HUES6 (cell line): ENCODE data around the gene EFCAB6.

Source experiments
- H3K27ac ChIP-seq: 2 replicates; pipeline ENCODE4 v1.7.0; 2013; ENCODE audit warnings: low read depth, mild to moderate bottlenecking, low read length, inconsistent platforms
- H3K27me3 ChIP-seq: 2 replicates; pipeline ENCODE4 v1.6.1; 2013; ENCODE audit warnings: low read length; ENCODE audit not compliant: control insufficient read depth, insufficient read depth
- H3K36me3 ChIP-seq: 2 replicates; pipeline ENCODE4 v1.6.1; 2013; ENCODE audit warnings: low read length; ENCODE audit not compliant: control insufficient read depth, insufficient read depth
- H3K4me1 ChIP-seq: 2 replicates; pipeline ENCODE4 v1.6.1; 2013; ENCODE audit warnings: low read length; ENCODE audit not compliant: control insufficient read depth, insufficient read depth
- H3K4me3 ChIP-seq: 2 replicates; pipeline ENCODE4 v1.5.1; 2013; ENCODE audit warnings: low read depth, low read length
- H3K9ac ChIP-seq: one replicate; pipeline ENCODE4 v1.6.1; 2013; ENCODE audit warnings: mild to moderate bottlenecking, low read length
- H3K9me3 ChIP-seq: 2 replicates; pipeline ENCODE4 v1.6.1; 2013; ENCODE audit warnings: low read depth, low read length; ENCODE audit not compliant: control insufficient read depth, insufficient read depth

The EFCAB6 gene

GRCh38 chr22:43828725-43828997 lies 16.6 kb upstream of the EFCAB6 start:
- H3K4me1 ChIP-seq, result peaks cover 31% of the 10 kb centered on the region
- H3K9ac ChIP-seq, result no peak overlapping the region
- H3K9me3 ChIP-seq, result no peaks in the 10 kb centered on the region
- H3K36me3 ChIP-seq, result peaks cover 34% of the 10 kb centered on the region
- no peak overlapping the region for H3K4me3 ChIP-seq
- H3K27ac ChIP-seq, result no peak overlapping the region
- no peaks in the 10 kb centered on the region for H3K27me3 ChIP-seq

GRCh38 chr22:43827926-43828724 lies 16.0 kb upstream of the EFCAB6 start:
- peaks cover 31% of the 10 kb centered on the region for H3K36me3 ChIP-seq
- H3K4me1 ChIP-seq, result peaks cover 36% of the 10 kb centered on the region
- H3K9me3 ChIP-seq, result no peaks in the 10 kb centered on the region
- H3K9ac ChIP-seq, result no peak overlapping the region
- no peaks in the 10 kb centered on the region for H3K27me3 ChIP-seq
- H3K4me3 ChIP-seq, result no peak overlapping the region
- H3K27ac ChIP-seq, result no peak overlapping the region

GRCh38 chr22:43827003-43827735 lies 15.1 kb upstream of the EFCAB6 start:
- Histone ChIP-seq H3K4me1 (peaks cover 46% of the 10 kb centered on the region), H3K9ac (no peak overlapping the region), H3K36me3 (peaks cover 29% of the 10 kb centered on the region), H3K4me3 (no peak overlapping the region), H3K27me3 (no peaks in the 10 kb centered on the region), H3K9me3 (no peaks in the 10 kb centered on the region), H3K27ac (no peak overlapping the region)

GRCh38 chr22:43826142-43827002 lies 14.3 kb upstream of the EFCAB6 start:
- no peak overlapping the region for H3K9ac ChIP-seq
- peaks cover 21% of the 10 kb centered on the region for H3K36me3 ChIP-seq
- peaks cover 49% of the 10 kb centered on the region for H3K4me1 ChIP-seq
- no peaks in the 10 kb centered on the region for H3K9me3 ChIP-seq
- H3K4me3 ChIP-seq, result no peak overlapping the region
- no peak overlapping the region for H3K27ac ChIP-seq
- H3K27me3 ChIP-seq, result no peaks in the 10 kb centered on the region

- Histone ChIP-seq H3K4me1 (peaks cover 55% of the 10 kb centered on the region), H3K36me3 (peaks cover 15% of the 10 kb centered on the region), H3K4me3 (no peak overlapping the region), H3K9ac (no peak overlapping the region), H3K27me3 (no peaks in the 10 kb centered on the region), H3K27ac (no peak overlapping the region), H3K9me3 (no peaks in the 10 kb centered on the region)
Observed at GRCh38 chr22:43825651-43826050, 13.5 kb upstream of the EFCAB6 start.

GRCh38 chr22:43824724-43825420 lies 12.8 kb upstream of the EFCAB6 start:
- Histone ChIP-seq H3K27ac (no peak overlapping the region), H3K4me1 (peaks cover 58% of the 10 kb centered on the region), H3K9me3 (no peaks in the 10 kb centered on the region), H3K27me3 (no peaks in the 10 kb centered on the region), H3K9ac (no peak overlapping the region), H3K36me3 (peaks cover 7% of the 10 kb centered on the region; the same call in 1 of the 2 replicates), H3K4me3 (no peak overlapping the region)

GRCh38 chr22:43823911-43824665 lies 12.0 kb upstream of the EFCAB6 start:
- Histone ChIP-seq H3K9ac (no peak overlapping the region), H3K36me3 (peaks cover 6% of the 10 kb centered on the region; the same call in 1 of the 2 replicates), H3K4me1 (peaks cover 54% of the 10 kb centered on the region), H3K9me3 (no peaks in the 10 kb centered on the region), H3K27ac (no peak overlapping the region), H3K4me3 (no peak overlapping the region), H3K27me3 (no peaks in the 10 kb centered on the region)

GRCh38 chr22:43823353-43823908 lies 11.3 kb upstream of the EFCAB6 start:
- Histone ChIP-seq H3K9ac (peak overlapping the region; percentile 40), H3K4me3 (no peak overlapping the region), H3K27me3 (no peaks in the 10 kb centered on the region), H3K36me3 (peaks cover 6% of the 10 kb centered on the region; the same call in 1 of the 2 replicates), H3K9me3 (no peaks in the 10 kb centered on the region), H3K4me1 (peaks cover 48% of the 10 kb centered on the region), H3K27ac (no peak overlapping the region)

- H3K9me3 ChIP-seq, result no peaks in the 10 kb centered on the region
- peaks cover 41% of the 10 kb centered on the region for H3K4me1 ChIP-seq
- H3K27ac ChIP-seq, result no peak overlapping the region
- H3K36me3 ChIP-seq, result peaks cover 6% of the 10 kb centered on the region; the same call in 1 of the 2 replicates
- no peak overlapping the region for H3K9ac ChIP-seq
- H3K4me3 ChIP-seq, result no peak overlapping the region
- no peaks in the 10 kb centered on the region for H3K27me3 ChIP-seq
Observed at GRCh38 chr22:43821606-43822425, 9.7 kb upstream of the EFCAB6 start.
